ENCODE measurements around the gene RUSF1. TPM values are rescaled to one million over a fixed set of nuclear protein-coding genes. Genes with fewer than 3 reads are reported as not detected.

The RUSF1 gene
- total RNA-seq, 1 experiment from 2014 or later, result 30.5 TPM

DNA sequence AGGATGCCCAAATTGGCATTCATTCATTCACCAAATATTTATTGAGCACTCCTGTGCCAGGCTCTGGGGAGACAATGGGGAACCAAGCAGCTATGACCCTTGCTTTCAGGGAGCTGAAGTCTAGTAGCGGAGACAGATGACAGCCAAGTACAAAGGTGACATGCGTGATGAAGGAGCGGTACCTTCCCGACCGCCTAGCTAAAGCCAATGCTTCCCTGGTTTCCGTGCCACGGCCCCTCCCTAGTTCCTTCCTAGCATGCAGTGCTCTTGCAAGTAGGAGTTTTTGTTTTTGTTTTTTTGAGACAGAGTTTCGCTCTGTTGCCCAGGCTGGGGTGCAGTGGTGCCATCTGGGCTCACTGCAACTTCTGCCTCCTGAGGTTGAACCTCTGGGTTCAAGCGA, 28.4 kb downstream of the RUSF1 start:
- Histone ChIP-seq H3K27ac (ENCODE audit: low read length) (no peak overlapping the region), H3K79me2 (ENCODE audit: low read length) (no peaks in the 10 kb centered on the region), H3K4me1 (ENCODE audit: low read length) (no peaks in the 10 kb centered on the region), H3K4me2 (ENCODE audit: low read depth, low read length, poor library complexity, severe bottlenecking) (no peak overlapping the region), H3K36me3 (ENCODE audit: insufficient read depth, low read length) (no peaks in the 10 kb centered on the region), H3K9me3 (ENCODE audit: low read length) (no peaks in the 10 kb centered on the region), H3K9ac (ENCODE audit: low read length) (no peak overlapping the region), H3K9me2 (replicated peaks; ENCODE audit: insufficient read depth, low read length) (no peaks in the 10 kb centered on the region), H2AFZ (ENCODE audit: low read length) (no peak overlapping the region), H3K4me3 (ENCODE audit: low read length) (no peak overlapping the region), H4K20me1 (ENCODE audit: insufficient read depth, low read depth, low read length) (no peaks in the 10 kb centered on the region), H3K27me3 (ENCODE audit: low read length) (no peaks in the 10 kb centered on the region)
- DNase-seq, result no peak

GRCh38 chr16:31478956-31479355, 29.2 kb downstream of the RUSF1 start:
- Histone ChIP-seq H3K4me3 (ENCODE audit: low read length) (no peak overlapping the region), H3K27me3 (ENCODE audit: low read length) (no peaks in the 10 kb centered on the region), H3K27ac (ENCODE audit: low read length) (no peak overlapping the region), H3K4me2 (ENCODE audit: low read depth, low read length, poor library complexity, severe bottlenecking) (no peak overlapping the region), H3K36me3 (ENCODE audit: insufficient read depth, low read length) (no peaks in the 10 kb centered on the region), H2AFZ (ENCODE audit: low read length) (no peak overlapping the region), H3K4me1 (ENCODE audit: low read length) (no peaks in the 10 kb centered on the region), H3K9me3 (ENCODE audit: low read length) (no peaks in the 10 kb centered on the region), H3K79me2 (ENCODE audit: low read length) (no peaks in the 10 kb centered on the region), H3K9me2 (replicated peaks; ENCODE audit: insufficient read depth, low read length) (no peaks in the 10 kb centered on the region), H4K20me1 (ENCODE audit: insufficient read depth, low read depth, low read length) (no peaks in the 10 kb centered on the region), H3K9ac (ENCODE audit: low read length) (no peak overlapping the region)
- no peak for DNase-seq

- Histone ChIP-seq H4K20me1 (ENCODE audit: insufficient read depth, low read depth, low read length) (no peaks in the 10 kb centered on the region), H3K9ac (ENCODE audit: low read length) (no peak overlapping the region), H3K4me1 (ENCODE audit: low read length) (no peaks in the 10 kb centered on the region), H3K9me3 (ENCODE audit: low read length) (no peaks in the 10 kb centered on the region), H3K9me2 (replicated peaks; ENCODE audit: insufficient read depth, low read length) (no peaks in the 10 kb centered on the region), H3K4me3 (ENCODE audit: low read length) (no peak overlapping the region), H3K36me3 (ENCODE audit: insufficient read depth, low read length) (no peaks in the 10 kb centered on the region), H3K27me3 (ENCODE audit: low read length) (no peaks in the 10 kb centered on the region), H2AFZ (ENCODE audit: low read length) (no peak overlapping the region), H3K27ac (ENCODE audit: low read length) (no peak overlapping the region), H3K4me2 (ENCODE audit: low read depth, low read length, poor library complexity, severe bottlenecking) (no peak overlapping the region), H3K79me2 (ENCODE audit: low read length) (no peaks in the 10 kb centered on the region)
- no peak for DNase-seq
Observed at GRCh38 chr16:31477220-31478216, 30.7 kb downstream of the RUSF1 start.

GRCh38 chr16:31476303-31477219, 31.6 kb downstream of the RUSF1 start:
- H2AFZ ChIP-seq (ENCODE audit: low read length), result no peak overlapping the region
- H3K9ac ChIP-seq (ENCODE audit: low read length), result no peak overlapping the region
- no peaks in the 10 kb centered on the region for H3K9me3 ChIP-seq (ENCODE audit: low read length)
- no peak overlapping the region for H3K4me2 ChIP-seq (ENCODE audit: low read depth, low read length, poor library complexity, severe bottlenecking)
- no peaks in the 10 kb centered on the region for H3K4me1 ChIP-seq (ENCODE audit: low read length)
- H3K4me3 ChIP-seq (ENCODE audit: low read length), result no peak overlapping the region
- DNase-seq, result no peak
- no peaks in the 10 kb centered on the region for H3K9me2 ChIP-seq (replicated peaks; ENCODE audit: insufficient read depth, low read length)
- no peaks in the 10 kb centered on the region for H3K79me2 ChIP-seq (ENCODE audit: low read length)
- no peaks in the 10 kb centered on the region for H4K20me1 ChIP-seq (ENCODE audit: insufficient read depth, low read depth, low read length)
- H3K36me3 ChIP-seq (ENCODE audit: insufficient read depth, low read length), result no peaks in the 10 kb centered on the region
- no peaks in the 10 kb centered on the region for H3K27me3 ChIP-seq (ENCODE audit: low read length)
- no peak overlapping the region for H3K27ac ChIP-seq (ENCODE audit: low read length)

GRCh38 chr16:31475946-31476302, 32.3 kb downstream of the RUSF1 start:
- Histone ChIP-seq H3K4me3 (ENCODE audit: low read length) (no peak overlapping the region), H4K20me1 (ENCODE audit: insufficient read depth, low read depth, low read length) (no peaks in the 10 kb centered on the region), H3K36me3 (ENCODE audit: insufficient read depth, low read length) (no peaks in the 10 kb centered on the region), H3K27me3 (ENCODE audit: low read length) (no peaks in the 10 kb centered on the region), H3K9me3 (ENCODE audit: low read length) (no peaks in the 10 kb centered on the region), H2AFZ (ENCODE audit: low read length) (no peak overlapping the region), H3K27ac (ENCODE audit: low read length) (no peak overlapping the region), H3K4me2 (ENCODE audit: low read depth, low read length, poor library complexity, severe bottlenecking) (no peak overlapping the region), H3K9ac (ENCODE audit: low read length) (no peak overlapping the region), H3K79me2 (ENCODE audit: low read length) (no peaks in the 10 kb centered on the region), H3K9me2 (replicated peaks; ENCODE audit: insufficient read depth, low read length) (no peaks in the 10 kb centered on the region), H3K4me1 (ENCODE audit: low read length) (no peaks in the 10 kb centered on the region)
- DNase-seq, result no peak

DNA sequence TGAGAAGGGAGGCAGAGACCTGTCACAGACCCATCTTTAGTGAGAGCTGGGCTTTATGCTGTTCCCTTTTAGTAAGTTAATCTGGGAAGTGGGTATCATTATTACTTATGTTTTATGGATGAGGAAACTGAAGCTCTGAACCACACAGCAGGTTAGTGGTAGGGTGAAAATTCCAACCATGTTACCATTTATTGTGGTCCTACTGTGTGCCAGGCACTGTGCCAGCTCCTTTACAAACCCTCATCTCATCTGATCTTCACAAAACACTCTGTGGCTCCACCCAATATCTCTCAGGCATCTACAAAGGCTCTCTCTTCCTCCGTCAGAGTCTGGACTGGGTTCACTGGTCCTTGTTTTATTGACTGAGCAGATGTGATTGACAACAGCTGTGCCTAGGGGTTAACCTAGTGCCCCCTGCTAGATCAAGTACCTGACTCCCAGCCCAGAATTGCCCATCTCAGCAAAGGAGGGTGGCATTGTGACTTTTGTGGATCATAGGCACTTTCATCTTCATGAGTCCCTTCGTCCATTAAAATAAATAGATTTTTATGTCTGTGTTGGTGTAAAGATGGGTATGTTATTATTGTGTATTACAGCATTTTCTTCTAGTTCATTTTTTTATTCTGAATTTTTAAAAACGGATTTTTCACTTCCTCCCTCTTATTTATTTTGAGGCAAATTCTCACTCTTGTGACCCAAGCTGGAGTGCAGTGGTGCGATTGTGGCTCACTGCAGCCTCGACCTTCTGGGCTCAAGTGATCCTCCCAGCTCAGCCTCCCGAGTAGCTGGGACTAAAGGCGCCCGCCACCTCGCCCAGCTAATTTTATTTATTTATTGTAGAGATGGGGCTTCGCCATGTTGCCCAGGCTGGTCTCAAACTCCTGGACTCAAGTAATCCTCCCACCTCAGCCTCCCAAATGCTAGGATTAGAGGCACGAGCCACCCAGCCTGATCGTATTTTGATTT, 33.1 kb downstream of the RUSF1 start:
- H3K9ac ChIP-seq (ENCODE audit: low read length), result no peak overlapping the region
- no peak overlapping the region for H2AFZ ChIP-seq (ENCODE audit: low read length)
- no peaks in the 10 kb centered on the region for H4K20me1 ChIP-seq (ENCODE audit: insufficient read depth, low read depth, low read length)
- H3K27ac ChIP-seq (ENCODE audit: low read length), result no peak overlapping the region
- no peaks in the 10 kb centered on the region for H3K9me3 ChIP-seq (ENCODE audit: low read length)
- H3K4me3 ChIP-seq (ENCODE audit: low read length), result no peak overlapping the region
- H3K79me2 ChIP-seq (ENCODE audit: low read length), result no peaks in the 10 kb centered on the region
- no peak for DNase-seq
- H3K4me1 ChIP-seq (ENCODE audit: low read length), result no peaks in the 10 kb centered on the region
- no peak overlapping the region for H3K4me2 ChIP-seq (ENCODE audit: low read depth, low read length, poor library complexity, severe bottlenecking)
- H3K27me3 ChIP-seq (ENCODE audit: low read length), result no peaks in the 10 kb centered on the region
- no peaks in the 10 kb centered on the region for H3K9me2 ChIP-seq (replicated peaks; ENCODE audit: insufficient read depth, low read length)
- no peaks in the 10 kb centered on the region for H3K36me3 ChIP-seq (ENCODE audit: insufficient read depth, low read length)

DNA sequence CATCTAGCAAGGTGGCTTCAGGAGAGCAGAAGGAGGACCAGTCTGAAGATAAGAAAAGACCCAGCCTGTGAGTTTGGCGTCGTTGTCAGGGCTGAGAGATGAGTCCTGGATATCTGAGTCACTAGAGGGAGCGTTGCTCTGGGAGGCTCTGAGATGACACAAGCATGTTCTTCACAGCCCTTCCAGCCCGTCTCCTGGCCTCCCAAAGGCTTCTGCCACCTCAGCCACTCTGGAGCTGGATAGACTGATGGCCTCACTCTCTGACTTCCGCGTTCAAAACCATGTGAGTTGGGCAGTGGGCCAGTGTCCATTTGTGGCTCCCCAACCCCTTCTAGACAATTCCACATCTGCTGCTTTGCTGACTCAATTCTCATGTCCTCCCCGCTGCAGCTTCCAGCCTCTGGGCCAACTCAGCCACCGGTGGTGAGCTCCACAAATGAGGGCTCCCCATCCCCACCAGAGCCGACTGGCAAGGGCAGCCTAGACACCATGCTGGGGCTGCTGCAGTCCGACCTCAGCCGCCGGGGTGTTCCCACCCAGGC, 33.9 kb downstream of the RUSF1 start:
- Histone ChIP-seq H3K27ac (ENCODE audit: low read length) (no peak overlapping the region), H3K27me3 (ENCODE audit: low read length) (no peaks in the 10 kb centered on the region), H3K4me3 (ENCODE audit: low read length) (no peak overlapping the region), H3K36me3 (ENCODE audit: insufficient read depth, low read length) (no peaks in the 10 kb centered on the region), H3K9me2 (replicated peaks; ENCODE audit: insufficient read depth, low read length) (no peaks in the 10 kb centered on the region), H3K4me1 (ENCODE audit: low read length) (no peaks in the 10 kb centered on the region), H3K9me3 (ENCODE audit: low read length) (no peaks in the 10 kb centered on the region), H2AFZ (ENCODE audit: low read length) (no peak overlapping the region), H4K20me1 (ENCODE audit: insufficient read depth, low read depth, low read length) (no peaks in the 10 kb centered on the region), H3K79me2 (ENCODE audit: low read length) (no peaks in the 10 kb centered on the region), H3K9ac (ENCODE audit: low read length) (no peak overlapping the region), H3K4me2 (ENCODE audit: low read depth, low read length, poor library complexity, severe bottlenecking) (no peak overlapping the region)
- DNase-seq, result no peak

Measured in Karpas-422 (cell line).